PC-9 (cell line): ENCODE measurements around the gene TEC. TPM values are rescaled to one million over a fixed set of nuclear protein-coding genes. Genes with fewer than 3 reads are reported as not detected.
"Not testable (repeated sequence)": the region's sequence is repeated elsewhere in the genome, so short reads cannot be mapped to it uniquely, and the experiment has no call there.

Experiments used
- BruUV-seq: library from RNA; stranded (reverse); fragments of 400-500 nt; replicated peaks from 2 replicates; lab custom pipeline; 2021; lab: Mats Ljungman, UMichigan
- CTCF ChIA-PET: fragments of 300-600 bp; sonication (Branson Sonifier 250); formaldehyde crosslinking; loops from one replicate; lab custom pipeline; 2022; ENCODE audit warnings: antibody characterized with exemption; lab: Charles Lee
- POLR2A ChIA-PET: fragments of 300-600 bp; sonication (Branson Sonifier 250); formaldehyde crosslinking; loops from one replicate; lab custom pipeline; 2022; ENCODE audit warnings: antibody characterized with exemption; ENCODE audit not compliant: unreplicated experiment; lab: Charles Lee
- DNase-seq, 2 experiments: peaks; one replicate each; pipeline versions ENCODE4 v3.0.0 to v3.0.0-alpha.2; 2015 to 2022; ENCODE audit warnings: mixed read lengths in 1 of 2
- H2AFZ ChIP-seq: fragments of 200-600 bp; sonication (generic); 2 replicates; pipeline ENCODE4 v1.8.1; 2017; ENCODE audit warnings: antibody characterized with exemption
- H3F3A ChIP-seq: fragments of 200-600 bp; sonication (generic); 2 replicates; pipeline ENCODE4 v1.8.1; 2017; ENCODE audit warnings: antibody characterized with exemption, mild to moderate bottlenecking, low read depth; ENCODE audit not compliant: insufficient read depth
- H3K27ac ChIP-seq: fragments of 200-600 bp; sonication (generic); 2 replicates; pipeline ENCODE4 v1.6.1; 2016; ENCODE audit warnings: mixed run types
- H3K27me3 ChIP-seq: fragments of 200-600 bp; sonication (generic); 2 replicates; pipeline ENCODE4 v1.6.1; 2016; ENCODE audit warnings: low read depth, mixed run types; ENCODE audit not compliant: insufficient read depth
- H3K36me3 ChIP-seq: fragments of 200-600 bp; sonication (generic); 2 replicates; pipeline ENCODE4 v1.6.1; 2016; ENCODE audit warnings: low read depth, mixed run types
- H3K4me1 ChIP-seq: fragments of 200-600 bp; sonication (generic); replicated peaks from 2 replicates; pipeline ENCODE4 v1.6.1; 2016; ENCODE audit warnings: mixed run types; ENCODE audit not compliant: insufficient read depth
- H3K4me2 ChIP-seq: fragments of 200-600 bp; sonication (generic); 2 replicates; pipeline ENCODE4 v1.6.1; 2017; ENCODE audit warnings: mixed run types
- H3K4me3 ChIP-seq: fragments of 200-600 bp; sonication (generic); 2 replicates; pipeline ENCODE4 v1.6.1; 2016; ENCODE audit warnings: mixed run types
- H3K79me2 ChIP-seq: fragments of 200-600 bp; sonication (generic); 2 replicates; pipeline ENCODE4 v1.6.1; 2017; ENCODE audit warnings: low read depth, mixed run types
- H3K9me2 ChIP-seq: fragments of 200-600 bp; sonication (generic); 2 replicates; pipeline ENCODE4 v1.8.1; 2017; ENCODE audit warnings: mild to moderate bottlenecking; ENCODE audit not compliant: insufficient read depth
- H3K9me3 ChIP-seq: fragments of 200-600 bp; sonication (generic); 2 replicates; pipeline ENCODE4 v1.8.1; 2016; ENCODE audit warnings: low read depth; ENCODE audit not compliant: insufficient read depth
- H4K20me1 ChIP-seq: fragments of 200-600 bp; sonication (generic); 2 replicates; pipeline ENCODE4 v1.8.1; 2017; ENCODE audit not compliant: insufficient read depth
- EZH2 ChIP-seq: fragments of 200-600 bp; sonication (generic); IDR thresholded peaks from 2 replicates; pipeline ENCODE4 v1.8.0; 2017; ENCODE audit warnings: antibody characterized with exemption, low read depth
- intact Hi-C: fragments of 100-400 bp; cut with micrococcal nuclease; formaldehyde crosslinking; loops from one replicate; pipeline ENCODE4 v1.10.0; 2022; ENCODE audit not compliant: unreplicated experiment
- total RNA-seq: library from RNA; stranded (reverse); gene quantifications from 2 replicates; pipeline ENCODE4 v1.2.3, GENCODE V29; 2021
- TF ChIP-seq, protein P1 (sequence below): fragments of 200-600 bp; sonication (generic); conservative IDR thresholded peaks from 2 replicates; pipeline ENCODE4 v1.6.1; 2017; ENCODE audit warnings: mixed run types, antibody characterized with exemption, mild to moderate bottlenecking, moderate library complexity

Gene TEC
- total RNA-seq, 1 experiment from 2014 or later: 6.2 TPM

- Histone ChIP-seq H3K27ac (no peak overlapping the region), H3K4me3 (no peak overlapping the region), H4K20me1 (no peaks in the 10 kb centered on the region), H2AFZ (no peak overlapping the region), H3K9me2 (no peaks in the 10 kb centered on the region), H3K36me3 (no peaks in the 10 kb centered on the region; the same call in 1 of the 2 replicates), H3K9me3 (no peaks in the 10 kb centered on the region), H3K4me2 (no peak overlapping the region), H3F3A (no peaks in the 10 kb centered on the region), H3K27me3 (no peaks in the 10 kb centered on the region), H3K4me1 (0 out of 2 replicates have a peak, but pooled peaks cover 3% of the 10 kb centered on the region), H3K79me2 (no peaks in the 10 kb centered on the region)
- ChIA-PET CTCF (no interaction called here), POLR2A (no interaction called here)
- BruUV-seq: no TSS peak
- intact Hi-C loops: no loop called here
- no peak for TF ChIP-seq EZH2
- TF ChIP-seq, protein P1, sequence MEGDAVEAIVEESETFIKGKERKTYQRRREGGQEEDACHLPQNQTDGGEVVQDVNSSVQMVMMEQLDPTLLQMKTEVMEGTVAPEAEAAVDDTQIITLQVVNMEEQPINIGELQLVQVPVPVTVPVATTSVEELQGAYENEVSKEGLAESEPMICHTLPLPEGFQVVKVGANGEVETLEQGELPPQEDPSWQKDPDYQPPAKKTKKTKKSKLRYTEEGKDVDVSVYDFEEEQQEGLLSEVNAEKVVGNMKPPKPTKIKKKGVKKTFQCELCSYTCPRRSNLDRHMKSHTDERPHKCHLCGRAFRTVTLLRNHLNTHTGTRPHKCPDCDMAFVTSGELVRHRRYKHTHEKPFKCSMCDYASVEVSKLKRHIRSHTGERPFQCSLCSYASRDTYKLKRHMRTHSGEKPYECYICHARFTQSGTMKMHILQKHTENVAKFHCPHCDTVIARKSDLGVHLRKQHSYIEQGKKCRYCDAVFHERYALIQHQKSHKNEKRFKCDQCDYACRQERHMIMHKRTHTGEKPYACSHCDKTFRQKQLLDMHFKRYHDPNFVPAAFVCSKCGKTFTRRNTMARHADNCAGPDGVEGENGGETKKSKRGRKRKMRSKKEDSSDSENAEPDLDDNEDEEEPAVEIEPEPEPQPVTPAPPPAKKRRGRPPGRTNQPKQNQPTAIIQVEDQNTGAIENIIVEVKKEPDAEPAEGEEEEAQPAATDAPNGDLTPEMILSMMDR: no peak
- no peak for DNase-seq
These were observed 97.0 kb downstream of the TEC start for GRCh38 chr4:48172651-48173050.

- no TSS peak for BruUV-seq
- Histone ChIP-seq H3K9me3 (no peaks in the 10 kb centered on the region), H3K36me3 (no peaks in the 10 kb centered on the region; the same call in 1 of the 2 replicates), H3K4me3 (no peak overlapping the region), H4K20me1 (no peaks in the 10 kb centered on the region), H2AFZ (no peak overlapping the region), H3F3A (no peaks in the 10 kb centered on the region), H3K9me2 (no peaks in the 10 kb centered on the region), H3K4me2 (no peak overlapping the region), H3K27me3 (no peaks in the 10 kb centered on the region), H3K4me1 (no peaks in the 10 kb centered on the region), H3K79me2 (no peaks in the 10 kb centered on the region), H3K27ac (no peak overlapping the region)
- no peak for TF ChIP-seq EZH2
- TF ChIP-seq, protein P1: no peak
- POLR2A ChIA-PET: no interaction called here
- CTCF ChIA-PET: no interaction called here
- intact Hi-C loops: no loop called here
- no peak for DNase-seq
These were observed 100.0 kb downstream of the TEC start for GRCh38 chr4:48169636-48170035.

GRCh38 chr4:48167538-48168263 lies 101.9 kb downstream of the TEC start:
- Histone ChIP-seq H3K79me2 (no peaks in the 10 kb centered on the region), H3F3A (no peaks in the 10 kb centered on the region), H3K4me3 (no peak overlapping the region), H2AFZ (no peak overlapping the region), H3K9me2 (no peaks in the 10 kb centered on the region), H3K4me1 (no peaks in the 10 kb centered on the region), H3K4me2 (no peak overlapping the region), H3K27ac (no peak overlapping the region), H4K20me1 (no peaks in the 10 kb centered on the region), H3K27me3 (no peaks in the 10 kb centered on the region), H3K36me3 (no peaks in the 10 kb centered on the region; the same call in 1 of the 2 replicates), H3K9me3 (no peaks in the 10 kb centered on the region)
- intact Hi-C loops: no loop called here
- POLR2A ChIA-PET: no interaction called here
- CTCF ChIA-PET: no interaction called here
- DNase-seq: no peak
- TF ChIP-seq, protein P1: no peak
- no peak for TF ChIP-seq EZH2
- BruUV-seq: no TSS peak

DNA sequence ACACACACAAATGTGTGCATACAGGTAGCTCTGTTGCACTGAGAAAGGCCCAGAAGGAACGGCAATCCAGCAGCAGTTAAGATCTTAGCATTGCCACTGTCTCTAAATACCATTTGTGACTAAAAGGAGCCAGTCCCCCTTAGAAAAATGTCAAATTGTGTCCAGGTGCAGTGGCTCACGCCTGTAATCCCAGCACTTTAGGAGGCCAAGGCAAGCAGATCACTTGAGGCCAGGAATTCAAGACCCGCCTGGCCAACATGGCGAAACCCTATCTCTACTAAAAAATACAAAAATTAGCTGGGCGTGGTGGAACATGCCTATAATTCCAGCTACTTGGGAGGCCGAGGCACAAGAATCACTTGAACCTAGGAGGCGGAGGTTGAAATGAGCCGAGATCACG lies 105.1 kb downstream of the TEC start:
- H3K36me3 ChIP-seq, BruUV-seq, H3K9me2 ChIP-seq, H3K4me1 ChIP-seq, H3K4me3 ChIP-seq, H3K9me3 ChIP-seq, H3K4me2 ChIP-seq, intact Hi-C loops, H3K79me2 ChIP-seq, H3F3A ChIP-seq, CTCF ChIA-PET, POLR2A ChIA-PET, DNase-seq, H3K27ac ChIP-seq, H2AFZ ChIP-seq, H3K27me3 ChIP-seq, H4K20me1 ChIP-seq: not testable (repeated sequence)
